DOHH2 (cell line): ENCODE data around the gene WDTC1.

Experiments used
- H3F3A ChIP-seq: fragments of 200-600 bp; sonication (generic), shearing (Covaris generic); 2 replicates; pipeline ENCODE4 v1.6.0; 2016; ENCODE audit warnings: antibody characterized with exemption, mild to moderate bottlenecking; ENCODE audit not compliant: control insufficient read depth, insufficient read depth
- H3K27ac ChIP-seq: fragments of 200-600 bp; sonication (generic); 2 replicates; pipeline ENCODE4 v1.5.1; 2014; ENCODE audit warnings: low read depth, mild to moderate bottlenecking, low read length, moderate library complexity
- H3K27me3 ChIP-seq: fragments of 200-600 bp; sonication (generic); 2 replicates; pipeline ENCODE4 v1.6.1; 2014; ENCODE audit warnings: mild to moderate bottlenecking, low read length, mixed read lengths; ENCODE audit not compliant: control insufficient read depth
- H3K36me3 ChIP-seq: fragments of 200-600 bp; sonication (generic); 2 replicates; pipeline ENCODE4 v1.6.1; 2014; ENCODE audit warnings: mild to moderate bottlenecking, low read length, moderate library complexity, mixed read lengths; ENCODE audit not compliant: control insufficient read depth
- H3K4me1 ChIP-seq: fragments of 200-600 bp; sonication (generic); 2 replicates; pipeline ENCODE4 v1.6.1; 2014; ENCODE audit warnings: mild to moderate bottlenecking, low read length, mixed read lengths; ENCODE audit not compliant: control insufficient read depth
- H3K4me2 ChIP-seq: fragments of 200-600 bp; sonication (generic); 2 replicates; pipeline ENCODE4 v1.6.0; 2014; ENCODE audit warnings: mild to moderate bottlenecking, low read length, moderate library complexity
- H3K4me3 ChIP-seq: fragments of 200-600 bp; sonication (generic); 2 replicates; pipeline ENCODE4 v1.5.1; 2014; ENCODE audit warnings: mild to moderate bottlenecking, low read length, mixed read lengths
- H3K79me2 ChIP-seq: fragments of 200-600 bp; sonication (generic); 2 replicates; pipeline ENCODE4 v1.6.1; 2014; ENCODE audit warnings: mild to moderate bottlenecking, low read length, mixed read lengths; ENCODE audit not compliant: control insufficient read depth
- H3K9me2 ChIP-seq: fragments of 200-600 bp; sonication (generic); replicated peaks from 2 replicates; pipeline ENCODE4 v1.6.1; 2014; ENCODE audit warnings: mild to moderate bottlenecking, low read length, mixed read lengths; ENCODE audit not compliant: control insufficient read depth
- H3K9me3 ChIP-seq: fragments of 200-600 bp; sonication (generic); 2 replicates; pipeline ENCODE4 v1.6.1; 2014; ENCODE audit warnings: antibody characterized with exemption, low read length, mixed read lengths; ENCODE audit not compliant: control insufficient read depth, insufficient read depth
- H4K20me1 ChIP-seq: fragments of 200-600 bp; sonication (generic); 2 replicates; pipeline ENCODE4 v1.6.0; 2014; ENCODE audit warnings: low read depth, mild to moderate bottlenecking, antibody characterized with exemption, low read length, moderate library complexity; ENCODE audit not compliant: control insufficient read depth, insufficient read depth
- EZH2phosphoT487 ChIP-seq: fragments of 200-600 bp; sonication (generic); IDR thresholded peaks from 2 replicates; pipeline ENCODE4 v1.6.1; 2017; ENCODE audit warnings: borderline replicate concordance, mild to moderate bottlenecking, antibody characterized with exemption, low read length, moderate library complexity, mixed read lengths
- TF ChIP-seq, protein P1 (sequence below): fragments of 200-600 bp; sonication (generic); IDR thresholded peaks from one replicate; pipeline ENCODE4 v1.5.1; 2014; ENCODE audit warnings: antibody characterized with exemption, mild to moderate bottlenecking, low read depth, low read length; ENCODE audit not compliant: poor library complexity, severe bottlenecking

WDTC1 gene

DNA sequence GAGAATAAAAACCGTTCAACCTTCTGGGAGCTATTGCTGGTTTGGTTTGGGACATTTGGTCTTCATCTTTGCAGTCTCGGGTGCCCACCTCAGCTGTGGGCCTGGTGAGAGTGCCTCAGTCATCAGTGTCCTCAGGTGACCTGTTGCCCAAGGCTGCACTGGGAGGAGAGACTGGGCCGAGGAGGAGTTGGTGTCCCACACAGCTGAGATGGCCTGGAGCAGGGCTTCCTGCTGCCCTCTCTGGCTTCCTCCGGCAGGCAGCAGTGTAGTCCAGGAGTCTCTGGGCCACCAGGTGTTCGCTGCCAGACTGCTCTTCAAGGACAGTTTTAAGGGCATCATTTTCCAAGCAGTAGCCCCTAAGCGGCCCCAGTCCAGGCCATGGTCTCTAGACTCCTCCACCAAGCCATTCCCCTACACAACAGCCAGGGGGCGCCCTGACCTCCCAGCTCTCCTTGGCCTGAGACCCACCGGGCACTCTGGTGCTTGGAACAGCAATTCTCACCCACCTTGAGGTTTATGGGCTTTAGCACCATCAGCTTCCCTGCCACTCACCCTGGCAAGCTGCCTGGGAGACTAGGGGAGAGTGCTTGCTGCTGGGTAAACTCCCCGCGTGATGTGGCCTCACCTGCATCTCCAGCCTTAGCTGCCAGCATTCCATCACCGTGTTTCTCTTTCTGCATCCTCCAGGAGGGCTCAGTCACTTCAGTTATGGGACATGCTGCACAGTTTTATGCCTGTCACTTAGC lies 98.3 kb downstream of the WDTC1 start:
- Histone ChIP-seq H3K27me3 (no peaks in the 10 kb centered on the region), H3K9me3 (no peaks in the 10 kb centered on the region), H3F3A (no peaks in the 10 kb centered on the region), H3K79me2 (peaks cover 28% of the 10 kb centered on the region), H3K9me2 (no peaks in the 10 kb centered on the region), H4K20me1 (no peaks in the 10 kb centered on the region), H3K36me3 (peaks cover 52% of the 10 kb centered on the region), H3K4me3 (no peak overlapping the region), H3K4me2 (no peak overlapping the region), H3K27ac (no peak overlapping the region), H3K4me1 (peaks cover 9% of the 10 kb centered on the region)
- no peak for TF ChIP-seq EZH2phosphoT487
- TF ChIP-seq, protein P1, sequence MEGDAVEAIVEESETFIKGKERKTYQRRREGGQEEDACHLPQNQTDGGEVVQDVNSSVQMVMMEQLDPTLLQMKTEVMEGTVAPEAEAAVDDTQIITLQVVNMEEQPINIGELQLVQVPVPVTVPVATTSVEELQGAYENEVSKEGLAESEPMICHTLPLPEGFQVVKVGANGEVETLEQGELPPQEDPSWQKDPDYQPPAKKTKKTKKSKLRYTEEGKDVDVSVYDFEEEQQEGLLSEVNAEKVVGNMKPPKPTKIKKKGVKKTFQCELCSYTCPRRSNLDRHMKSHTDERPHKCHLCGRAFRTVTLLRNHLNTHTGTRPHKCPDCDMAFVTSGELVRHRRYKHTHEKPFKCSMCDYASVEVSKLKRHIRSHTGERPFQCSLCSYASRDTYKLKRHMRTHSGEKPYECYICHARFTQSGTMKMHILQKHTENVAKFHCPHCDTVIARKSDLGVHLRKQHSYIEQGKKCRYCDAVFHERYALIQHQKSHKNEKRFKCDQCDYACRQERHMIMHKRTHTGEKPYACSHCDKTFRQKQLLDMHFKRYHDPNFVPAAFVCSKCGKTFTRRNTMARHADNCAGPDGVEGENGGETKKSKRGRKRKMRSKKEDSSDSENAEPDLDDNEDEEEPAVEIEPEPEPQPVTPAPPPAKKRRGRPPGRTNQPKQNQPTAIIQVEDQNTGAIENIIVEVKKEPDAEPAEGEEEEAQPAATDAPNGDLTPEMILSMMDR: peak; percentile 96

DNA sequence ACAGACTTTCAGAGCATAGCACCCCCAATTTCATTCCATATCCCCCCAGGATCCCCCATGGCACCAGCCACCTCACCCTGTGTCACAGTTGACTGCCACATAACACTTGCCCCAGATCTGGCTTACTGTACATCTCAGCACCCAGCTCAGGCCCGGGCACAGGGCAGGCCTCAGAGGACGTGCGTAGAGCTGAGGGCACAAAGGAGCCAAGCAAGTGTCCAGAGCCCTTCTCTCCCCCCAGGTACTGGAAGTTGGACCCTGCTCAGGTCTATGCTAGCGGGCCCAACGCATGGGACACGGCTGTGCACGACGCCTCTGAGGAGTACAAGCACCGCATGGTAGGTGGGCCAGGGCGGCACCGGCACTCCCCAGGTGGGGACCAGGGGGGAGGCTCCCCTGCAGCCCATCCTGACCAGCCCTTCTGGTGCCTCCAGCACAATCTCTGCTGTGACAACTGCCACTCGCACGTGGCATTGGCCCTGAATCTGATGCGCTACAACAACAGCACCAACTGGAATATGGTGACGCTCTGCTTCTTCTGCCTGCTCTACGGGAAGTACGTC lies 99.4 kb downstream of the WDTC1 start:
- no peak overlapping the region for H3K4me3 ChIP-seq
- TF ChIP-seq, protein P1: no peak
- no peak for TF ChIP-seq EZH2phosphoT487
- no peaks in the 10 kb centered on the region for H3F3A ChIP-seq
- no peak overlapping the region for H3K4me2 ChIP-seq
- no peaks in the 10 kb centered on the region for H3K9me3 ChIP-seq
- H3K79me2 ChIP-seq: peaks cover 17% of the 10 kb centered on the region
- H3K9me2 ChIP-seq: no peaks in the 10 kb centered on the region
- no peak overlapping the region for H3K27ac ChIP-seq
- no peaks in the 10 kb centered on the region for H3K27me3 ChIP-seq
- peaks cover 50% of the 10 kb centered on the region for H3K36me3 ChIP-seq
- no peaks in the 10 kb centered on the region for H4K20me1 ChIP-seq
- H3K4me1 ChIP-seq: peaks cover 5% of the 10 kb centered on the region

DNA sequence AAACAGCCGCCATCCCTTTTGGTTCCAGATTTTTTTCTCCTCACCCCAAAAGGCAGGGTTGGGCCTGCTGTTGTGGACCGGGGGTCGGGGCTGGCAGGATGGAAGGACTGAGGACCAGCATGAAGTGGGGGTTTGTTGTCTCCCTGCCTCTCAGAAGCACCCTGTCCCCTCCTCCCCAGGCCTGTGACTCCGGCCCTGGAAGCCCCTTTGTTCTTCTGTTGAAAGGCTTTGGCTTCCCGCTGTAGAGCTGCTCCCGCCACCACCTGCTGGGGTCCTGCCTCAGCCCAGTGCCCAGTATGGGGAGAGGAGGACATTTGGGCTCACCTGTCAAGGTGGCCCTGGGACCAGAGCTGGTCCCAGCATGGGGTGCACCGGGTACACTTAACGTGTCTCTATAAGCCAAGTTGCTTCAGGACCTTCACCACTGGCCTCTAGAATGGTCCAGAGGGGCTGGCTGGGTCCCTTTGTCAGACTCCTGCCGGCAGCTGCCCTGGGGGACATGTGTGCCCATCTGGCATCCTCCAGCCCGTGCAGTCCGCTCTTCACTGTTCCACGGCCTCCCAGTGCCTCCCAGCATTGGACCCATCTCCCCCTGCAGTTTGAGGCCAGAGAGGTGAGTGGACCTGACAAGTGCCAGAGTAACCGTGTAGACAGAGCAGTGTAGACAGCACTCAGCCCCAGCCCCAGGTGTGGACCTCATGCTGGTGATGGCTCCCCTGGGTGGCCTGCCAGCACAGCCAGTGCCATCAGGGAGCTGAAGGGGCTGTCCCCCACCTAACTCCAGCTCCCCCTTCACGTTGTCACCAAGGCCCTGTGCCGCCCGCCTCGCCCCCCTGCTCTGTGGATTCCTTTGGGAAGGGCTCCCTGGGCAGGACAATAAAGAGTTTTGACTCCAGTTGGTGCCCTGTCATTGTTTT lies 101.3 kb downstream of the WDTC1 start:
- H3F3A ChIP-seq: peaks cover 3% of the 10 kb centered on the region; the same call in 1 of the 2 replicates
- H4K20me1 ChIP-seq: no peaks in the 10 kb centered on the region
- peaks cover 44% of the 10 kb centered on the region for H3K36me3 ChIP-seq
- peaks cover 4% of the 10 kb centered on the region; the same call in 1 of the 2 replicates for H3K79me2 ChIP-seq
- peaks cover 16% of the 10 kb centered on the region for H3K4me1 ChIP-seq
- H3K27me3 ChIP-seq: no peaks in the 10 kb centered on the region
- TF ChIP-seq, protein P1: no peak
- no peak for TF ChIP-seq EZH2phosphoT487
- no peak overlapping the region for H3K27ac ChIP-seq
- no peaks in the 10 kb centered on the region for H3K9me2 ChIP-seq
- H3K4me3 ChIP-seq: no peak overlapping the region
- no peak overlapping the region for H3K4me2 ChIP-seq
- no peaks in the 10 kb centered on the region for H3K9me3 ChIP-seq
